Testis (tissue), 2 donors: ENCODE results near the gene TBX18.

ENCODE experiments used
- CTCF ChIP-seq, 3 experiments: fragments of 450-650 bp in 2 of 3; fragments of 200-600 bp in 1 of 3; sonication (generic) in 1 of 3; IDR thresholded peaks; one replicate each; pipeline ENCODE4 v1.5.1; 2016 to 2019; ENCODE audit warnings: antibody characterized with exemption in 3 of 3, mild to moderate bottlenecking in 2 of 3, moderate library complexity in 1 of 3
- POLR2A ChIP-seq: fragments of 450-650 bp; IDR thresholded peaks from one replicate; pipeline ENCODE4 v1.6.1; 2017; ENCODE audit warnings: antibody characterized with exemption, mild to moderate bottlenecking, moderate library complexity

DNA sequence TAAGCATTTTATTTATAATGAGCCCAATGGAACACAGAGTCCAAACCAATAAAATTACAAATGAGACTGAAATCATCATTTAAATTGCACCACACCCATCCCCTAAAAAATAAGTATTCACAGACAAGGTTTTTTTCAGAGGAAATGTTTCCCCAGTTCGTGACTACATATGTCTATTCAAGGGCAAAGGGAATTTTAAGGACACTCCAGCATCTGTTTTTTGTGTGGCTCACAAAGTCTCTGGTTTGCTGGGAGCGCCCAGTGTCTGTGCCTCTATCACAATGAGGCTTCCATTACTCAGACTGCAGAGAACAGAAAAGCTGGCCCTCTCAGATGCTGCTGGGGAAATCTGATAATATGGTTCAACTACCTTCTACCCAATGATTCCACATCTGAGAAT is 16.0 kb downstream of the TBX18 start:
- TF ChIP-seq CTCF (IDR thresholded peaks at IDR 0.05) (no peak), POLR2A (no peak)
